ENCODE data around the gene ATF4.

The ATF4 gene

DNA sequence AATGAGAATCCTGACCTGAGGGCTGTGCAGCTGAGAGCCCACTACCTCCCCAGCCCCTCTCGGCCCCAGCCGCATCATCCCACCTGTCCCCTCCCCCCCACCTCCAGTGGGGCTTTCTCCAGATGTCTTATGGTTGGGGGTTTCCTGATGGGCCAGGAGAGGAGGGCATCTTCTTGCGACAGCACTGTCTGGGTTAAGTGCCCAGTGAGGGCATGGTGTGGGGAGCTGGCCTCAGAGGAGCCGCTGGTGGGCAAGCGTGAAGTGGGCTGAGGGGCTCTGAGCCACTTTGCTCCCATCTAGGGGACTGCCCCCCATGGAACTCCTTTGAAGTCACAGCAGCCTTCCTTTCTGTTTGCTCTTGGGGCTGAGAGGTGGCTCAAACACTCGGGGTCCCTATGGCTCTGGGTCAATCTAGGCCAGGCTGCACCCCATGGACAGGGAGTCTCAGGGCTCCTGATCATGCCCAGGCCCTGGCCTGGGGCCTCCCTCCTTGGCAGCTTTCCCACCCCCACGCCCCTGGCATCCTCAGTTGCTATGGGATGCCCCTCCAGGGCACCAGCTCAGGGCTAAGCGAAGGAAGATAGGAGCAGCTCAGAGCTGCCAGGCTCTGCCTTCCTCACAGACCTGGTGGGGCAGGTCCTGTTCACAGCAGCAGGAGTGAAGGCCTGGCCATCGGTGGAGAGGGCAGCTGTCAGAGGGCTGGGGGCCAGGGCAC lies 29.2 kb upstream of the ATF4 start:
- TF ChIP-seq, protein P1, sequence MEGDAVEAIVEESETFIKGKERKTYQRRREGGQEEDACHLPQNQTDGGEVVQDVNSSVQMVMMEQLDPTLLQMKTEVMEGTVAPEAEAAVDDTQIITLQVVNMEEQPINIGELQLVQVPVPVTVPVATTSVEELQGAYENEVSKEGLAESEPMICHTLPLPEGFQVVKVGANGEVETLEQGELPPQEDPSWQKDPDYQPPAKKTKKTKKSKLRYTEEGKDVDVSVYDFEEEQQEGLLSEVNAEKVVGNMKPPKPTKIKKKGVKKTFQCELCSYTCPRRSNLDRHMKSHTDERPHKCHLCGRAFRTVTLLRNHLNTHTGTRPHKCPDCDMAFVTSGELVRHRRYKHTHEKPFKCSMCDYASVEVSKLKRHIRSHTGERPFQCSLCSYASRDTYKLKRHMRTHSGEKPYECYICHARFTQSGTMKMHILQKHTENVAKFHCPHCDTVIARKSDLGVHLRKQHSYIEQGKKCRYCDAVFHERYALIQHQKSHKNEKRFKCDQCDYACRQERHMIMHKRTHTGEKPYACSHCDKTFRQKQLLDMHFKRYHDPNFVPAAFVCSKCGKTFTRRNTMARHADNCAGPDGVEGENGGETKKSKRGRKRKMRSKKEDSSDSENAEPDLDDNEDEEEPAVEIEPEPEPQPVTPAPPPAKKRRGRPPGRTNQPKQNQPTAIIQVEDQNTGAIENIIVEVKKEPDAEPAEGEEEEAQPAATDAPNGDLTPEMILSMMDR (conservative IDR thresholded peaks at IDR 0.05) = no peak
- no peak for TF ChIP-seq ZFX (IDR thresholded peaks at IDR 0.05)
- no peak overlapping the region for H3K27ac ChIP-seq

DNA sequence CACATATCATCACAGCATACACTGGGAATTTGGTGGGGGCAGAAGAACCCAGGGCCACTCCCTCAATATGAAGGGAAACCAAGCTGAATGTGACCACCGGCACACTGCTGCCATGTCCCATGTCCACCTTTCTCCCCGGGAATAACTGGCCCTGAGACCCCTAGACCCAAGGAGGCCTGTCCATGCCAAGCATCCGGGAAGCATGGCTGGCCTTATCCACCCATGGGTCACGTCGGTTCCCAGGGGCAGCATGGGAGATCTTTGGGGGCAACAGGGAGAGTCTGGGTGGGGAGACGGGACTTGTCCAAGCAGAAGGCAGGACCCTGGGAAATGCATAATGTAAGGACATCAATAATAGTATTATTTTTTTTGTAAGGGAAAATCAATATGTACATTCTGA lies 28.7 kb upstream of the ATF4 start:
- no peak for TF ChIP-seq ZFX (IDR thresholded peaks at IDR 0.05)
- TF ChIP-seq, protein P1 (conservative IDR thresholded peaks at IDR 0.05) = no peak
- H3K27ac ChIP-seq = no peak overlapping the region

DNA sequence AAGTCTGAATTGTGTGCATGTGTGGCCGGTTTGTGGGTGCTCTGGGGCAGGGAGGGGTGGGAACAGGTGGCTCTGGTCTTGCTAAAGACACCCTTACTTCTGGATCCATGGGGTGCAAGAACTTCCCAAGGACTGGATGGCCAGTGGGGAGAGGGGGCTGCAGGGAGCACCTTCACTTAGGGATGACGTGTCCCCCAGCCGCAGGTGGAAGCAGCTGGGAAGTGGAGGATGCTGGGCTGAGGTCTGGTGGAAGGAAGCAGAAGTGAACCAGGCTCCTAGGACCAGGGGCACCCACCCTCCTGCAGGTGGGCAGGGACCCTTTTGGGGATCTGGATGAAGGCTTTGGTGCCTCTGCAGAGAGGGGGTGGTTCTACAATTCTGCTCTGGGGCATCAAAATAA lies 28.2 kb upstream of the ATF4 start:
- no peak overlapping the region for H3K27ac ChIP-seq
- no peak for TF ChIP-seq ZFX (IDR thresholded peaks at IDR 0.05)
- TF ChIP-seq, protein P1 (conservative IDR thresholded peaks at IDR 0.05) = no peak

GRCh38 chr22:39493759-39494158 lies 26.6 kb upstream of the ATF4 start:
- no peak for TF ChIP-seq ZFX (IDR thresholded peaks at IDR 0.05)
- TF ChIP-seq, protein P1 (conservative IDR thresholded peaks at IDR 0.05) = no peak
- H3K27ac ChIP-seq = no peak overlapping the region; the same call in 1 of the 2 replicates

DNA sequence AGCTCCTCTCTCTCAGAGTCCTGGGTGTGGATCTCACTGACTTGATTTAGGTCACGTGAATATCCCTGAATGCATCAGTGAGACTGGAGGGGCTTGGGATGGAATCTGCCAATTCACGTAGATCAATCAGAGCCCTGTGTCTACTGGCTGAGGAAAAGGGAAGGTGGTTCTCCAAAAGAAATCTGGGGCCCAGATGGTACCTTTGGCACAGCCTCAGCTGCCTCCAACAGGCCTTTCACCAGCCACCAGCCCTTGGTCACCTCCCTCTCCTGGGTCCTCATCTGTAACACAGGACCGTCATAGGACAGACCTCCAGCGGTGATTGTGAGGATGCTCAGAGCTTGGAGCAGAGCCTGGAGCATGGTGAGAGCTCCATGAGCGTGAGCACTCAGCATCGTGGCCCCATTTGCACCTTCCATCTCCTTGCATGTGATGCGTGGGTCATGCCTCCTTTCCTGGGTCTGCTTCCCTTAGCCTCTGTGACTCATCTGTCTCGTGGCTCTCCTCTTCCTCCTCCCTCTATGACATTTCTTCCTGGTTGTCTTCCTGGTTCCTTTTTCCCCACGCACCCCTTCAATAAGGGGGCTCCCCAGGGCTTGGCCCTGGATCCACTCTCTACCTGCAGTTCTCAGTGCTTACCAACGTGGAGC lies 25.8 kb upstream of the ATF4 start:
- H3K27ac ChIP-seq = peak overlapping the region; percentile 5
- no peak for TF ChIP-seq ZFX (IDR thresholded peaks at IDR 0.05)
- TF ChIP-seq, protein P1 (conservative IDR thresholded peaks at IDR 0.05) = no peak

- no peak for TF ChIP-seq ZFX (IDR thresholded peaks at IDR 0.05)
Measured at GRCh38 chr22:39496131-39496838, 24.1 kb upstream of the ATF4 start.

DNA sequence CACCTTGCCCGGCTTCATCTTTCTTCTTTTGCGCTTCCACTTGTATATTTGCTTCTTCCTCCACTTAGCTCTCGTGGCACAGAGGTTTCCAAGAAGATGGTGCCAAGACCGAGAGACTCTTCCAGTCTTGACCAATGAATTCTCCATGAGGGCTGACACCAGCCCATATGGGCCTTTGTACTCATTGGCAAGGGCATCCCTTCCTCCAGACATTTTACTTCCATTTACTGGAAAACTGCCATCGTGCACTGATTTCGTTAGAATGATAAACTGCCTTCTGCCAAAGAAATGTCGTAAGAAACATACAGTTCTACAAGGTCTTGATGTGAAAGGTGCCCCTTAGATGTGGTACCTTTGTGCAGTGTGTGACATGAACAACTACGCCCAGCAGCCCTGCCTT lies 22.9 kb upstream of the ATF4 start:
- TF ChIP-seq, protein P1 (conservative IDR thresholded peaks at IDR 0.05) = no peak
- no peak for TF ChIP-seq ZFX (IDR thresholded peaks at IDR 0.05)
- H3K27ac ChIP-seq = peak overlapping the region; percentile 95

More at GRCh38 chr22:39496131-39496838, 24.1 kb upstream of the ATF4 start:
- 0 out of 2 replicates have a peak overlapping the region, but pooled peaks have one; percentile 95 for H3K27ac ChIP-seq
